HG03045 (cell line): Measurements from ENCODE around the gene PSMD10.

Source experiments
- ATAC-seq: cut with Tn5 transposase; IDR thresholded peaks from one replicate; pipeline ENCODE4 v1.9.1; 2021; ENCODE audit warnings: mild to moderate bottlenecking, moderate library complexity; ENCODE audit not compliant: unreplicated experiment

The PSMD10 gene

DNA sequence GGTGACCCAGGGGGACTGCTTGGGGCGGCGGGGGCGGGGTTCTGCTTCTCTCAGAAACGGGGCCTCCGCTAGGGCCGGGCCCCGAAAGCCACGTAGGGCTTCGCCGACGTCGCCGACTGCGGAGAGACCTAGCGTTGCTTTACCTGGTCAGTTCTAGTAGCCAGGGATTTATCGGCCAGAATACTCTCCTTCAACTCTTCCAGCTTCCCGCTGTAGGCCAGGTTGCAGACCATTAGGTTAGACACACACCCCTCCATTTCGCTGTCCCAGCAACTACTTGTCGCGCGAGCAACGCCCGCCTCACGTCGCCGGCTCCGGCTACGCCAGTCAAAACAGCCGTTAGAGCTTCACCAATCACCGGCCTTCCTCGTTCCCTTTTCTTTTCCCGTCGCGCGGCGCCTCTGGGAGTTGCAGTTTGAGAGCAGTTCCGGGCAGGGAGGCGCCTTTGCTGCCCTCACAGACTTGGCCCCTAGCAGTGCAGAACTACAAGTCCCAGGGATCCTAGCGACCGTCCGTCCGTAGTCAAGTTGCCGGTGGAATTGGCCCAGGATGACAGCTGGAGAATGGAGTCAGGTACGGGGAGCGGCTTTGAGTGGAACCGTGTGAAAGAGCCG is at the start of gene PSMD10, which contains the start of gene ATG4A:
Gene PSMD10, minus strand, starts transcription at position 279 of the 614 bp plus-strand sequence. Its CDS starts 22 bp downstream, at position 257.
Gene ATG4A, plus strand, starts transcription at position 515 of the 614 bp plus-strand sequence. Its CDS starts 49 bp downstream, at position 564.
- peak; percentile 96 for ATAC-seq

DNA sequence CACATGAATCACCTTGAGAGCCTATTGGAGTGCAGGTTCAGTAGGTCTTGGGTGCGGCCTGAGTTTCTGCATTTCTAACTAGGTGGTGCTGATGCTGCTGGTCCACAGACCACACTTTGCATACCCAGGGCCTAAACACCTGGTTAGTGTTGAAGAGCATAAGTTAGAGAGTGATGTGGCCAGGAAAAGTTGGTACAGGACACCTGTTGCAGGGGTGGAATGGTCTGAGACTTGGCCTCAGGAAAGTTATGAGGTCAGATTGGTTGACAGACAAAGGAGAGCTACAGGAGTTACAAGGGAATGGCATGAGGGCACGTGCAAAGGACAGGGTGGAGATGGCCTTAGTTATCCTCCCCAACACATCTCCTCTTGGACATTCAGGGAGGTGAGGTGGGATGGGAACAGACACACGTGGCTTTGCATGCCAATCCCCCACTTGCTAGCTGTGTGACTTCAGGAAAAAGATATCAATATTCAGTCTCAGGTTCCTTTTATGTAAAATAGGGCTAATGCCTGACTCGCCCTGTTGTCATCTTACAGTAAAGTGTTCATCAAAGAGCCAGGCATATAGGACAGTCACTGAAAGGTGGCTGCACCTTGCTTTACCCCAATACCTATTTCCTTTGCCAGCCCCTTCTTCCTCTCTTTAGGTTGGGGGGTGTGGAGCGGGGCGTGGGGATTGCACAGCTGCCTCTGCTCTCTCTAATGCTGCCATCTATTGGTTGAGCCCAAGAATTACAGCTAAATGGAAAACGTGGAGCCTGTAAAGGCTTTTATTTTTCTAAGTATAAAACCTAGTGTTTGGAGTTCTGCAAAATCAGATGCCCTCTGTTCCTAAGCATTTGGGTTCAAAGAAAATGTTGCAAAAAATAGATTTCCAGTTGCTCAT is 47.7 kb upstream of the PSMD10 start:
- no peak for ATAC-seq

DNA sequence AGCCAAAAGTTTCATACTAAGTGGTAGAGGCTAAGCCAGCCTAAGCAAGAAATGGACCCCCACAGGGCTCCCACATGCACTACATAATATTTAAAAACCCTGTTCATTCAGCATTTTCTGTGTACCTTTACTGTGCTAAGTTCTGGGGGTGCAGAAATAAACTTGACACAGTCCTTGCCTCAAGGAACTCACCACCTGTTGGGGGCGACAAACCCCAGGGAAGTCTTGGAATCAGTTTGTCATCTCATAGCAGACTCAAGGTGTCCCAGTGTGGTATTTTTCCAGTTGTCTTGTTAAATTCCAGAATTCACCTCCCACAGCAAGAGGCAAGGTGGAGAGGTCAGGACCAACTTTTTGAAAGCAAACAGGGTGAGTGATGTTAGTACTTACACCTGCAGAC is 43.4 kb upstream of the PSMD10 start:
- no peak for ATAC-seq

DNA sequence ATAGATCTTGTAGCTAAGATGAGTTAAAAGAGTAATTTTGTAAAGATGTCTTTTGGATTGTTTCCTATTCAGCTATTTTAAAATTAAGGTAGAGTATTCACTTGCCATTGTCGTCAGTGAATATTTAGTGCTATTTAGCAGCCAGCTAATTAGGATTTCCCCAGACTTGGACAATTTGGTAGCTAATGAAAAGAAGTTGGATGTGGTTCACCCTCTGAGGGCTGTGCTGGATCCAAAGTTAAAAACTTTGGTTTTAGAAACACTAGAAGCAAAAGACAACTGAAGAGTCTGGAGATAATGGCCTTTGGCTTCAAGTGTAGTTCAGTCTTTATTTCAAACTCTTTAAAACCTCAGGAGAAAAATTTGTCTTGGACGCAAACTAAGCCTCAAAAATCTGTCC is 41.5 kb upstream of the PSMD10 start:
- no peak for ATAC-seq

DNA sequence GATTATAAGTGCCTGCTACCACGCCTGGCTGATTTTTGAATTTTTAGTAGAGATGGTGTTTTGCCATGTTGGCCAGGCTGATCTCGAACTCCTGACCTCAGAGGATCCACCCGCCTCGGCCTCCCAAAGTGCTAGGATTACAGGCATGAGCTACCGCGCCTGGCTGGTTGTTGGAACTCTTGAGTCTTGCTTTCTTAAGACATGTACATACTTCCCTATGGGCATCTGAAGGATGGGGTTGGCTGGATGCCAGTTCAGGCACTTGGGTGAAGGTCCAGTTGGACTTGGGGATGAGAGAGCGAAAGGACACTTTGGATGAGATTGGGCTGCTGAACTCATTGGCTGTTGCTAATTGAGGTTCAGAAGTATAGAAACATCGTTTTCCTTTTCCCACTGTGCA is 40.7 kb upstream of the PSMD10 start:
- no peak for ATAC-seq

GRCh38 chrX:108131471-108131870 is 40.1 kb upstream of the PSMD10 start:
- no peak for ATAC-seq

DNA sequence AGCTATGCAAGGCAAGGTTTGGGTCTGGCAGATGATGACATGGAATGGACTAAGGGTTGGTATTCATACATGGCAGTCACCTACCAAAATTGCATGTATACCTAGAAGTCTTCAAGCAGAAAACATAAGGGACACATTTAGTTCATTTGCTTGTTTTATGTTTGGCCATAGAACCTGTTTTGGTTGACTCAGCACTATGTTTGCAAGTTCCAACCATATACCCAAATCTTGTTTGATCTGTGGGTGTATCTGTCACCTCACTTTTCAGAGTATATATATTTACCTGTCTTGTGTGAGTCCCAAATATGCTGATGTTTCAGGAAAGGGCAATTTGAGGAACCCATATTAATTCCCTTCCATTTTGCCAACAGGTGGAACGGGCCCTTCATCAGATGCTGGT is 39.5 kb upstream of the PSMD10 start:
- no peak for ATAC-seq

DNA sequence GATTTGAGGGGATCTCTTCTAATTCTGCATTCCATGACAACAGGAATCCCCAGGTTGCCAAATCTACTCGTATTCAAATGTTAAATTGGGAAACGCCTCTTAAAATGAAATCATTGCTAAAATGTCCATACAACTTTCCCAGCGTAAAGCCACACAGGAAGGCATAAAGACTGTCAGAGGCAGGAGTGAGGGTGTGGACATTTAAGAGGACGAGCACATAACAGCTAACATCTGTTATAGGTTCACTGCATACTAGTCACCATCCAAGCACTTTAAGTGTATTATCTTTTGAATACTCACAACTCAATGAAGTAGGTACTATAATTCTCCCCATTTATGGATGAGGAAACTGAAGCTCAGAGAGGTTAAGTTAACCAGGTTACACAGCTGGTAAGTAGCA is 35.8 kb upstream of the PSMD10 start:
- no peak for ATAC-seq

GRCh38 chrX:108126661-108127060 is 35.3 kb upstream of the PSMD10 start:
- ATAC-seq = no peak

DNA sequence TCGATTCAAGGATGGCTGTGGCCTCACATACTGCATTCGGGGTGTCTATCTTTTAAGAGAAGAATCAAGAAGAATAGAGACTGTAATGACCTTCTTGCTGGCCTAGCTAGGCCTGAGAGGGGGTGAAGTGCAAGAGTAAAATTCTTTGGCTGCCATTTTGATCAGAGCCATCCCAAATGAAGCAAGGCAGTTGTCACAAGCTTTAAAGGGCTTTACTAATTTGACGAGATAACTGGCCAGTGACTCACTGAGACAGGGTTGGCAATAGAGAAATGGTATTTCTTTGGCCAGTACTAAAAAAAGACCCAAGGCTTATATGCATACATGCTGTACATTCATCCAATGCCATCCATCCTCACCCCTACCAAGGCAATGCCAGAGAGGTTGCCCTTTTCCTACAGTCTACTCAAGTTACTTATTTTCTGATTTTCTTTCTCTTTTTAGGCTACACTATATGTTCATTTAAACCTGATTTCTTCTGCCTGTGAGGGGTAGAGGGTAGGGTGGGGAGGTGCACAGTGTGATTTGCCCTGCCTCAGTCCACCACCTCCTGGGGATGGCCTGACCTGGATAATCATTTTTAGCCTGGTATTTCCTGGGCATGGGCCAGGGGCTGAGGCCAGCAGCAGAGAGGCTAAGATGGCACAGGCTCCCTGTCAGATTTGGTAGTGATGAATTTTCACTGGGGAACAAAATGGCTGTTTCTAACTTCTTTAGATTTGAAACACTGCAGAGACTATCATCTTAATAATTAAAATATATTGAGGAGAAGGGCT is 32.4 kb upstream of the PSMD10 start:
- ATAC-seq = no peak

GRCh38 chrX:108122748-108123147 is 31.4 kb upstream of the PSMD10 start:
- ATAC-seq = no peak

DNA sequence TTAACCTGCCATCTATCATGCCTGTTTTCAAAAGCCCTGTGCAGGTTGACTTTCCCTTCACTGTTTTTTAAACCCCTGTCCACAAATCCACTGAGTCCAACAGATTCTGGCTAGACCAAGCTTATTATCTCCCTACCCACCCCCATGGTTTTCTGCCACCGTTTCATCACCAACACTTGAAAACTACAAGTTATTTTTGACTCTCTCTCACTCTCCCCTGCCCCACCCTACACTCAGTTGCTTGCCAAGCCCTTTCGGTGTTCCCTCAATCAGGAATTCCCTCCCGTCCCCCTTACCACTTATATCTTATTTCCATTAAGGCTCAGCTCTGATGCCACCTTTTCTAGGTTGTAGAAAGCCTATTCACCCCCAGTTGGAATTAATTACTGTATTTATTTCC is 29.9 kb upstream of the PSMD10 start:
- no peak for ATAC-seq

- ATAC-seq = no peak
Observed at GRCh38 chrX:108117988-108118387, 26.6 kb upstream of the PSMD10 start.

DNA sequence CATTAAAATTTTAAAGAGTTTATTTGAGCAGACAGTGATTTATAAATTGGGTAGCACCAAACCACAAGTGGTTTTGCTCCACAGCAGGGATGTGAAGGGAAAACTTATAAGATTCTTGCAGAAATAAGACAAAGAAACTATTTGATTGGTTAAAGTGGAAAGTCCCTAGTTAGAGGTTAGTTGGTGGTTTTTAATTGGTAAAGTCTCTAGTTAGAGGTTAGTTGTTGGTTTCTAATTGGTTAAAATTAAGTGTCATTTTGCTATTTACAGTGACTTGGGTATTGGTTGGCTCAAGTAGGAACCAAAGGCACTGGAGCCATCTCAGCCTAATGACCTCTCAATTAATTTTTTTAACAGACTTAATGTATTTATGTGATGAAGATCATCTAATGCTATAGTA is 23.2 kb upstream of the PSMD10 start:
- ATAC-seq = no peak

GRCh38 chrX:108105473-108105872 is 14.1 kb upstream of the PSMD10 start:
- ATAC-seq = no peak

- no peak for ATAC-seq
Observed at GRCh38 chrX:108097380-108097779, 6.0 kb upstream of the PSMD10 start.

DNA sequence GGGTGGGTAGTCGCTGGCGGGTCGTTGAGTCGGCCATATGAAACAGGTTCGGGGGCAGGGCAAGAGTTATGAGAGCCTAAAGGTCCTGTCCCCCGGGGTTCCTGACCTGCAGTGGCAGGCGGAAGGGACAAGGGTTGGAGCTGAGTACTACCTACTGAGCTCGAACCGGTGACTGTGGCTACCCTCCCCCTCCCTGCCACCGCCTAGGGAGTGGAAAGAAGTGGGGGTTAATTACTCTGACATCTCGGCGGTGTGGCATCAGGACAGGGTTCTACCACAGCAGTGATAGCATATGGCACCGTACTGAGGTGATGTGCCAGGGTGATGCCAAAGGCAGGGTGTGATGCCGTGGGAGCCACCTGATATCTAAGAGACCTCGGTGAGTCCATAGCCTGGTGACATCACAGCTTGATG is 543 bp upstream of the PSMD10 start:
- ATAC-seq = peak; percentile 51

- ATAC-seq = peak; percentile 1
Observed at GRCh38 chrX:108090491-108091263, 665 bp downstream of the PSMD10 start.

DNA sequence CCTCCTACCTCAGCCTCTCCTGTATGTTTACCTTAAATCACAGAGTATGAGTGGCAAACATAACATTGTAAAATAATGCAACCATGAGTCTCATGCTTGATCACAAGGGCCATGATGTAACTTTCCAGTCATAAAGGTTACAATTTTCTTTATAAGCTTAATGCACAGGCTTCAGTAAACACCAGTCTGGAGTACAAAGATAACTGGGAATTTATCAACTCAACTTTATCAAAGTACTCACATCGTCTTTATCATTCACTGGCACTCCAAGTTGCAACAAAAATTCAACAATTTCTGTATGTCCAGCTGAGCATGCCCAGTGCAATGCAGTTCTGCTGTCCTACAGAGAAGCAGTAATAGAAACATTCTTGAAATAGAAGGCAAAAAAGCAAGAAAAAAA is 2.8 kb downstream of the PSMD10 start:
- ATAC-seq = no peak

DNA sequence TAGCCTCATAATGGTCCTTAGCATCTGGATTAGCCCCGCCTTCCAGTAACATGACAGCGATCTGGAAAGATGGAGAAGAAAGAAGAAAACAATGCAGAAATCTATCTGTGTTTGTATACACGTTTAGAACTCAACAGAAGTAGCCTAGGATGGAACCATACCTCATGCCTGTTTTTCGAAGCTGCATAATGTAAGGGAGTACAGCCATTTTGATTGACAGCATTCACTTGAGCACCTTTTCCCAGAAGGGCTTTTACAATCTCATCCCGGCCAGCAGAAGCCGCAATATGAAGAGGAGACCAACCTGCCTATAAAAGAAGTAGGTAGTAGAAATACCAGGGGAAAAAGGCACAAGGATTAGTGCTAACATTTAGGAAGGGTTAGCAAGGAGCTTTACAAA is 3.5 kb downstream of the PSMD10 start:
- ATAC-seq = no peak

GRCh38 chrX:108081110-108081509 is 10.2 kb downstream of the PSMD10 start:
- ATAC-seq = no peak
